GM23338 (cell line): ENCODE data around the gene KCNIP1. TPM values are rescaled to one million over a fixed set of nuclear protein-coding genes. Genes with fewer than 3 reads are reported as not detected.

Source experiments
- ATAC-seq: fragments of 200-7000 bp; cut with Tn5 transposase; 3 replicates; pipeline ENCODE4 v1.9.1; 2020
- DNase-seq: peaks from one replicate; pipeline ENCODE4 v3.0.0-alpha.2; 2015; ENCODE audit warnings: low spot score
- H2AFZ ChIP-seq: fragments of 200-600 bp; sonication (generic); 2 replicates; pipeline ENCODE4 v1.8.0; 2016; ENCODE audit warnings: antibody characterized with exemption, mild to moderate bottlenecking, moderate library complexity
- H3F3A ChIP-seq: fragments of 200-600 bp; sonication (generic); replicated peaks from 2 replicates; pipeline ENCODE4 v1.8.0; 2017; ENCODE audit warnings: antibody characterized with exemption, mixed run types, low read depth
- H3K27ac ChIP-seq: fragments of 200-600 bp; sonication (generic); 2 replicates; pipeline ENCODE4 v1.6.1; 2016; ENCODE audit warnings: low read depth
- H3K27me3 ChIP-seq: fragments of 200-600 bp; sonication (generic); 2 replicates; pipeline ENCODE4 v1.8.0; 2016; ENCODE audit warnings: mild to moderate bottlenecking, mixed run types, moderate library complexity; ENCODE audit not compliant: insufficient read depth
- H3K36me3 ChIP-seq: fragments of 200-600 bp; sonication (generic); 2 replicates; pipeline ENCODE4 v1.8.0; 2016; ENCODE audit warnings: mild to moderate bottlenecking; ENCODE audit not compliant: insufficient read depth
- H3K4me1 ChIP-seq: fragments of 200-600 bp; sonication (generic); 2 replicates; pipeline ENCODE4 v1.8.0; 2016; ENCODE audit warnings: mild to moderate bottlenecking, moderate library complexity; ENCODE audit not compliant: insufficient read depth
- H3K4me2 ChIP-seq: fragments of 200-600 bp; sonication (generic); 2 replicates; pipeline ENCODE4 v1.7.1; 2017; ENCODE audit warnings: mixed run types
- H3K4me3 ChIP-seq: fragments of 200-600 bp; sonication (generic); 2 replicates; pipeline ENCODE4 v1.6.1; 2016; ENCODE audit warnings: mixed run types
- H3K79me2 ChIP-seq: fragments of 200-600 bp; sonication (generic); replicated peaks from 2 replicates; pipeline ENCODE4 v1.8.0; 2017; ENCODE audit warnings: mild to moderate bottlenecking; ENCODE audit not compliant: insufficient read depth
- H3K9me2 ChIP-seq: fragments of 200-600 bp; sonication (generic); 2 replicates; pipeline ENCODE4 v1.8.0; 2017; ENCODE audit not compliant: insufficient read depth
- H4K20me1 ChIP-seq: fragments of 200-600 bp; sonication (generic); replicated peaks from 2 replicates; pipeline ENCODE4 v1.8.0; 2017; ENCODE audit warnings: mild to moderate bottlenecking; ENCODE audit not compliant: insufficient read depth
- H3K27ac Mint-ChIP-seq: 2 replicates; pipeline ENCODE4 v1.8.0; 2020; ENCODE audit warnings: inconsistent platforms, mild to moderate bottlenecking, moderate library complexity, mixed read lengths
- H3K27me3 Mint-ChIP-seq: 3 replicates; pipeline ENCODE4 v1.8.0; 2022; ENCODE audit warnings: low read depth, mild to moderate bottlenecking, moderate library complexity, mixed read lengths, inconsistent platforms; ENCODE audit not compliant: insufficient read depth, poor library complexity
- H3K36me3 Mint-ChIP-seq: 3 replicates; pipeline ENCODE4 v1.8.0; 2021; ENCODE audit warnings: low read depth, mild to moderate bottlenecking, inconsistent platforms, moderate library complexity, mixed read lengths
- H3K4me1 Mint-ChIP-seq: 3 replicates; pipeline ENCODE4 v1.8.0; 2020; ENCODE audit warnings: mild to moderate bottlenecking, inconsistent platforms, mixed read lengths
- H3K4me3 Mint-ChIP-seq: 3 replicates; pipeline ENCODE4 v1.8.0; 2021; ENCODE audit warnings: moderate library complexity, mild to moderate bottlenecking, inconsistent platforms, mixed read lengths
- H3K9me3 Mint-ChIP-seq: 3 replicates; pipeline ENCODE4 v1.8.0; 2020; ENCODE audit warnings: moderate library complexity, mild to moderate bottlenecking, inconsistent platforms, mixed read lengths
- ETS1 ChIP-seq: IDR thresholded peaks from 2 replicates; pipeline ENCODE4 v1.6.1; 2016; ENCODE audit warnings: antibody characterized with exemption
- EZH2 ChIP-seq: fragments of 200-600 bp; sonication (generic); IDR thresholded peaks from one replicate; pipeline ENCODE4 v1.8.0; 2017; ENCODE audit warnings: antibody characterized with exemption, mild to moderate bottlenecking, low read depth; ENCODE audit not compliant: unreplicated experiment
- EZH2phosphoT487 ChIP-seq: fragments of 200-600 bp; sonication (generic); IDR thresholded peaks from one replicate; pipeline ENCODE4 v1.8.1; 2018; ENCODE audit warnings: antibody characterized with exemption; ENCODE audit not compliant: unreplicated experiment
- NANOG ChIP-seq: IDR thresholded peaks from 2 replicates; pipeline ENCODE4 v1.6.1; 2016; ENCODE audit warnings: antibody characterized with exemption, borderline replicate concordance
- POLR2AphosphoS5 ChIP-seq: IDR thresholded peaks from 2 replicates; pipeline ENCODE4 v1.6.1; 2016; ENCODE audit warnings: antibody characterized with exemption, low read depth
- STAT1 ChIP-seq: IDR thresholded peaks from one replicate; pipeline ENCODE4 v1.6.1; 2016; ENCODE audit warnings: antibody characterized with exemption; ENCODE audit not compliant: unreplicated experiment
- ZNF114 ChIP-seq: fragments of 250-450 bp; sonication (Bioruptor Pico); IDR thresholded peaks from 2 replicates; pipeline ENCODE4 v1.5.0; 2020; ENCODE audit warnings: mild to moderate bottlenecking, moderate library complexity
- ZNF331 ChIP-seq: fragments of 250-450 bp; sonication (Bioruptor Pico); IDR thresholded peaks from 2 replicates; pipeline ENCODE4 v1.5.0; 2020; ENCODE audit warnings: low read depth, mild to moderate bottlenecking, moderate library complexity
- ZNF462 ChIP-seq: fragments of 250-450 bp; sonication (Bioruptor Pico); IDR thresholded peaks from 2 replicates; pipeline ENCODE4 v1.5.0; 2020; ENCODE audit warnings: mild to moderate bottlenecking, moderate library complexity
- polyA plus RNA-seq: library from polyadenylated mRNA; unstranded; fragments of >200 nt; fragmentation: Nextera tagmentation; extraction: Ambion mirVana; gene quantifications from 2 replicates; pipeline ENCODE4 v1.2.1, GENCODE V29; 2016
- total RNA-seq: library from RNA; depleted of rRNA; stranded (reverse); fragments of >200 nt; shearing (Covaris generic); gene quantifications from 2 replicates; pipeline ENCODE4 v1.2.3, GENCODE V29; 2014
- TF ChIP-seq, protein P1 (sequence below), 2 experiments: fragments of 200-600 bp in 1 of 2; sonication (generic) in 1 of 2; conservative IDR thresholded peaks; 2 replicates each; pipeline versions ENCODE4 v1.5.1 to v1.6.1; 2016 to 2017; ENCODE audit warnings: antibody characterized with exemption in 2 of 2, low read depth in 2 of 2, mild to moderate bottlenecking in 2 of 2, moderate library complexity in 1 of 2

The KCNIP1 gene
- total and polyA plus RNA-seq, 2 experiments from 2014 or later, result 0.31 to 0.87 TPM

DNA sequence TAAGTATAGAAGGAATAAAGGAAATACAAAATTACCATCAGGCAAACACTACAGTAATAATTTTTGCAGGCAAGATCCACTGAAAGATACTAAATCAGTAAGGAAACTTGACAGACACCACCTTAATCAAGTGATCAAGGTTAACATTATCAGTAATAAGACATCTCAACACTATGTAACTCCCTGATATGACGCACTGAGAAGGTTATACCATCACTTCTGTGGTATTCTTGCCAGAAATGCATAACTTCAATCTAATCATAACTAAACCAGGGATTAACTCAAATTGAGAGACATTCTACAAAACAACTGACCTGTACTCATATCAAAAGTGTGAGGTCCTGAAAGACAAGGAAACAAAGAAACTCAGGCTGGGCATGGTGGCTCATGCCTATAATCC lies 227.2 kb downstream of the KCNIP1 start:
- Histone ChIP-seq H3K36me3 (0 out of 2 replicates have a peak, but pooled peaks cover 3% of the 10 kb centered on the region), H3K27me3 (no peaks in the 10 kb centered on the region), H3K4me3 (no peak overlapping the region), H3K79me2 (no peaks in the 10 kb centered on the region), H2AFZ (no peak overlapping the region), H3K9me2 (0 out of 2 replicates have a peak, but pooled peaks cover 4% of the 10 kb centered on the region), H4K20me1 (no peaks in the 10 kb centered on the region), H3F3A (no peaks in the 10 kb centered on the region), H3K27ac (no peak overlapping the region), H3K4me1 (no peaks in the 10 kb centered on the region), H3K4me2 (no peak overlapping the region)
- peaks cover 22% of the 10 kb centered on the region for H3K9me3 Mint-ChIP-seq
- no peaks in the 10 kb centered on the region for H3K4me1 Mint-ChIP-seq
- H3K36me3 Mint-ChIP-seq, result peaks cover 7% of the 10 kb centered on the region; the same call in 2 of the 3 replicates
- ATAC-seq (no peak), DNase-seq (no peak)
- TF ChIP-seq EZH2, result no peak
- TF ChIP-seq NANOG, result no peak
- TF ChIP-seq ETS1, result no peak
- TF ChIP-seq, protein P1, sequence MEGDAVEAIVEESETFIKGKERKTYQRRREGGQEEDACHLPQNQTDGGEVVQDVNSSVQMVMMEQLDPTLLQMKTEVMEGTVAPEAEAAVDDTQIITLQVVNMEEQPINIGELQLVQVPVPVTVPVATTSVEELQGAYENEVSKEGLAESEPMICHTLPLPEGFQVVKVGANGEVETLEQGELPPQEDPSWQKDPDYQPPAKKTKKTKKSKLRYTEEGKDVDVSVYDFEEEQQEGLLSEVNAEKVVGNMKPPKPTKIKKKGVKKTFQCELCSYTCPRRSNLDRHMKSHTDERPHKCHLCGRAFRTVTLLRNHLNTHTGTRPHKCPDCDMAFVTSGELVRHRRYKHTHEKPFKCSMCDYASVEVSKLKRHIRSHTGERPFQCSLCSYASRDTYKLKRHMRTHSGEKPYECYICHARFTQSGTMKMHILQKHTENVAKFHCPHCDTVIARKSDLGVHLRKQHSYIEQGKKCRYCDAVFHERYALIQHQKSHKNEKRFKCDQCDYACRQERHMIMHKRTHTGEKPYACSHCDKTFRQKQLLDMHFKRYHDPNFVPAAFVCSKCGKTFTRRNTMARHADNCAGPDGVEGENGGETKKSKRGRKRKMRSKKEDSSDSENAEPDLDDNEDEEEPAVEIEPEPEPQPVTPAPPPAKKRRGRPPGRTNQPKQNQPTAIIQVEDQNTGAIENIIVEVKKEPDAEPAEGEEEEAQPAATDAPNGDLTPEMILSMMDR (conservative IDR thresholded peaks at IDR 0.05; ENCODE audit: low read depth in 2 of 2), result no peak
- no peak for TF ChIP-seq EZH2phosphoT487
- no peak for TF ChIP-seq ZNF331 (CRISPR knock-in tag)
- no peak for TF ChIP-seq POLR2AphosphoS5
- peaks cover 2% of the 10 kb centered on the region for H3K27me3 Mint-ChIP-seq
- no peak overlapping the region for H3K27ac Mint-ChIP-seq
- H3K4me3 Mint-ChIP-seq, result no peak overlapping the region

- H3F3A ChIP-seq, result no peaks in the 10 kb centered on the region
- no peak overlapping the region for H3K27ac ChIP-seq
- 0 out of 2 replicates have a peak, but pooled peaks cover 3% of the 10 kb centered on the region for H3K36me3 ChIP-seq
- H2AFZ ChIP-seq, result no peak overlapping the region
- peaks cover 17% of the 10 kb centered on the region; the same call in 1 of the 2 replicates for H3K9me2 ChIP-seq
- H3K4me1 Mint-ChIP-seq, result peaks cover 6% of the 10 kb centered on the region
- H3K9me3 Mint-ChIP-seq, result peaks cover 27% of the 10 kb centered on the region
- DNase-seq, result no peak
- no peaks in the 10 kb centered on the region for H4K20me1 ChIP-seq
- no peaks in the 10 kb centered on the region for H3K79me2 ChIP-seq
- H3K4me3 ChIP-seq, result no peak overlapping the region
- H3K27me3 Mint-ChIP-seq, result peaks cover 2% of the 10 kb centered on the region
- H3K27ac Mint-ChIP-seq, result no peak overlapping the region
- H3K27me3 ChIP-seq, result no peaks in the 10 kb centered on the region
- peaks cover 5% of the 10 kb centered on the region; the same call in 1 of the 2 replicates for H3K4me1 ChIP-seq
- no peak for ATAC-seq
- peaks cover 8% of the 10 kb centered on the region; the same call in 2 of the 3 replicates for H3K36me3 Mint-ChIP-seq
- no peak overlapping the region for H3K4me3 Mint-ChIP-seq
- no peak overlapping the region for H3K4me2 ChIP-seq
- TF ChIP-seq, protein P1 (conservative IDR thresholded peaks at IDR 0.05; ENCODE audit: low read depth in 2 of 2), result no peak
- TF ChIP-seq ZNF114 (CRISPR knock-in tag) (no peak), NANOG (no peak), STAT1 (no peak), EZH2 (no peak), ZNF462 (no peak), EZH2phosphoT487 (no peak)
These were observed 228.9 kb downstream of the KCNIP1 start for GRCh38 chr5:170732685-170733084.
